DND-41 (cell line): ENCODE measurements around the gene LMO2.

ENCODE experiments used
- CTCF ChIP-seq: IDR thresholded peaks from 2 replicates; pipeline ENCODE4 v1.5.1; 2012; ENCODE audit warnings: borderline replicate concordance, low read length, moderate library complexity, mild to moderate bottlenecking; ENCODE audit not compliant: poor library complexity, severe bottlenecking; ENCODE audit errors: extremely low read depth
- EZH2 ChIP-seq: IDR thresholded peaks from 3 replicates; pipeline ENCODE4 v1.6.1; 2012; ENCODE audit warnings: borderline replicate concordance, low read depth, mild to moderate bottlenecking, moderate library complexity, low read length, inconsistent platforms; ENCODE audit not compliant: severe bottlenecking

GRCh38 chr11:33924341-33924740 is 32.5 kb upstream of the LMO2 start:
- TF ChIP-seq EZH2 (no peak), CTCF (no peak)
